Amygdala (tissue), 56 donors: ENCODE results near the gene DPEP2NB.
"Not testable (repeated sequence)": the region's sequence is repeated elsewhere in the genome, so short reads cannot be mapped to it uniquely, and the experiment has no call there.

Source experiments
- DNase-seq, 56 donors: peaks; one replicate each; lab custom pipeline; 2025; lab: John Stamatoyannopoulos, UW

DPEP2NB gene

GRCh38 chr16:68015681-68016080 is at the start of gene DPEP2NB:
TSS of gene DPEP2NB (minus strand) at chr16:68015911. CDS start at chr16:68015770, 141 bp downstream.
- DNase-seq, result no peak

GRCh38 chr16:68064791-68065365 is 49.2 kb upstream of the DPEP2NB start:
- DNase-seq, result peak in 38 of 56 donors; percentile 1 to 66 (median 28)

- DNase-seq, result no peak
Observed at GRCh38 chr16:68062910-68063393, 47.2 kb upstream of the DPEP2NB start.

- DNase-seq, result no peak
Observed at GRCh38 chr16:68061396-68061795, 45.7 kb upstream of the DPEP2NB start.

- DNase-seq, result no peak
Observed at GRCh38 chr16:68059804-68060203, 44.1 kb upstream of the DPEP2NB start.

- no peak for DNase-seq
Observed at GRCh38 chr16:68055395-68055794, 39.7 kb upstream of the DPEP2NB start.

- no peak for DNase-seq
Observed at GRCh38 chr16:68049449-68049848, 33.7 kb upstream of the DPEP2NB start.

- no peak for DNase-seq
Observed at GRCh38 chr16:68047987-68048386, 32.3 kb upstream of the DPEP2NB start.

GRCh38 chr16:68046106-68046505 is 30.4 kb upstream of the DPEP2NB start:
- no peak for DNase-seq

GRCh38 chr16:68041783-68042182 is 26.1 kb upstream of the DPEP2NB start:
- no peak for DNase-seq

- peak in 53 of 56 donors; percentile 2 to 84 (median 50) for DNase-seq
Observed at GRCh38 chr16:68040506-68041288, 25.0 kb upstream of the DPEP2NB start.

- no peak for DNase-seq
Observed at GRCh38 chr16:68037841-68038597, 22.3 kb upstream of the DPEP2NB start.

- no peak for DNase-seq
Observed at GRCh38 chr16:68035227-68035626, 19.5 kb upstream of the DPEP2NB start.

GRCh38 chr16:68033101-68033500 is 17.4 kb upstream of the DPEP2NB start:
- no peak for DNase-seq

GRCh38 chr16:68031951-68032350 is 16.2 kb upstream of the DPEP2NB start:
- no peak for DNase-seq

- DNase-seq, result not testable (repeated sequence)
Observed at GRCh38 chr16:68030108-68030507, 14.4 kb upstream of the DPEP2NB start.

- no peak for DNase-seq
Observed at GRCh38 chr16:68028996-68029395, 13.3 kb upstream of the DPEP2NB start.

- peak; percentile 44 to 98 (median 85) for DNase-seq
Observed at GRCh38 chr16:68022728-68023537, 7.2 kb upstream of the DPEP2NB start, which contains the start of the genes DDX28 and DUS2. TSS of gene DDX28 (minus strand) at chr16:68023232. CDS start at chr16:68023202, 30 bp downstream. TSS of gene DUS2 (plus strand) at chr16:68023284. CDS start at chr16:68038024, 14,740 bp downstream.

GRCh38 chr16:68022278-68022727 is 6.6 kb upstream of the DPEP2NB start:
- DNase-seq, result peak in 2 of 56 donors; percentile 23 to 31

- DNase-seq, result no peak
Observed at GRCh38 chr16:68021490-68021889, 5.8 kb upstream of the DPEP2NB start.
